ENCODE measurements around the gene CIT.
A peak's percentile ranks its signal among the peaks of the same experiment; 100 is the strongest.
"Not testable (repeated sequence)": the region's sequence is repeated elsewhere in the genome, so short reads cannot be mapped to it uniquely, and the experiment has no call there.

The CIT gene

GRCh38 chr12:119678459-119678858, 198.7 kb downstream of the CIT start:
- DNase-seq (ENCODE audit: low read depth) = no peak

GRCh38 chr12:119676573-119676972, 200.5 kb downstream of the CIT start:
- DNase-seq (ENCODE audit: low read depth) = no peak

- no peak for DNase-seq (ENCODE audit: low read depth)
These were observed 201.1 kb downstream of the CIT start for GRCh38 chr12:119676022-119676421.

GRCh38 chr12:119674560-119674959, 202.6 kb downstream of the CIT start:
- DNase-seq (ENCODE audit: low read depth) = no peak

GRCh38 chr12:119673634-119674033, 203.5 kb downstream of the CIT start:
- no peak for DNase-seq (ENCODE audit: low read depth)

DNA sequence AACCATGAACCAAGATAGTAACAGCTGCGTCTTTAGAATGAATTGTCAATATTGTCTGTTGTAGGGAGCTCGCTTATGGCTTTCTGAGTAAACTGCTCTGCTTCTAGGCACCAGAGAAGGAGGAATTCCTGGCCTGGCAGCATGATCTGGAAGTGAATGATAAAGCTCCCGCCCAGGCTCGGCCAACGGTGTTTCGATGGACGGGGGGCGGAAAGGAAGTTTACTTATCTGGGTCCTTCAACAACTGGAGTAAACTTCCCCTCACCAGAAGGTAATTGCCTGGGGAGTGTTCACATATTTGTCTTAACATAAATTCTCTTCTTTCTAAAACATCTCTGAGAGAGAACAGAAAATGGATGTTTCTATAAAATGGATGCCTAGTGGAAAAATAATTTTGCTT, 204.9 kb downstream of the CIT start:
- DNase-seq (ENCODE audit: low read depth) = no peak

DNA sequence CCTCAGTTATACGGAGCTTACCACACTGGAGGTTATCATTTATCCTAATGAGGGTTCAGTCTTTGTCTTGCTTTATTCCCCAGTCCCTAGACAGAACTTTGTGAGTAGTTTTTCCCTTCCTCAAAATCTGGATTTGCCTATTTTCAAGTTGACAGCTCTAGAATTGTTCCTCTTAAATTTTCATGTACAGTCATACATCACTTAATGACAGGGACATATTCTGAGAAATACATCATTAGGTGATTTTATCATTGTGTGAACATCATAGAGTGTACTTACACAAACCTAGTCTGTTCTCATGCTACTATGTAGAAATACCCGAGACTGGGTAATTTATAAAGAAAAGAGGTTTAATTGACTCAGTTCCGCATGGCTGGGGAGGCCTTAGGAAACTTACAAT, 206.1 kb downstream of the CIT start:
- DNase-seq (ENCODE audit: low read depth) = no peak

- no peak for DNase-seq (ENCODE audit: low read depth)
These were observed 207.2 kb downstream of the CIT start for GRCh38 chr12:119669744-119670472.

- DNase-seq (ENCODE audit: low read depth) = no peak
These were observed 208.7 kb downstream of the CIT start for GRCh38 chr12:119668324-119668841.

- peak; percentile 92 for DNase-seq (ENCODE audit: low read depth)
These were observed 209.4 kb downstream of the CIT start, which contains the start of gene PRKAB1 for GRCh38 chr12:119667577-119668323. TSS of gene PRKAB1 (plus strand) at chr12:119668133. CDS start at chr12:119668245, 112 bp downstream.

DNA sequence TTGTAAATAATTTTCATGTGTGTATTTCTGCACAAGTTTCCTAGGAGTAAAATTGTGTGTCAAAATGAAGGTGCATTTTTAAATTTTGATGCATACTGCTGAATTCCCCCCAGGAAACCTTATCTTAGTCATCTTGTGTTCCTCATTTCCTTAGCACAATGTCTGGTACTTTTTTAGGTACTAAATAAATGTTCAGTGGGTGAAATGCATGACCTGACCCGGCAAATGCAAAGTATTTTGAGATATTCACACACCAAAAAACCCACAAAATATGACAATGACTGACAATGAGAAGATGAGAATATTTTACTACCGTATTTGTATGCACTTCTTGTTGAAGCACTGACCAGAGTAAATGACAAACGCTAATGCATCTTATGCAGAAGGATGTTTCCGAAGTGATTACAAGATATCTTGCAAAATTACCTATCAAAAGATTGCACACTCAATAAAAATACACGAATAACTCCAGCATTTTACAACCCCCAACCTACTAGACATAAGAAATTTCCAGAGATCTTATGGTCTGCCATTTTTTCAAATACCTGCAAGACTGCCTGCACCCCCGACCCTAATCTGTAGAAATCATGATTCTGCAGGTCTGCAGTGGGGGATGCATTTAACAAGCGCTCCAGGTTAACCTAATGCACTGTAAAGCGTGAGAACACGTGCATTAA, 210.1 kb downstream of the CIT start:
- DNase-seq (ENCODE audit: low read depth) = no peak

DNA sequence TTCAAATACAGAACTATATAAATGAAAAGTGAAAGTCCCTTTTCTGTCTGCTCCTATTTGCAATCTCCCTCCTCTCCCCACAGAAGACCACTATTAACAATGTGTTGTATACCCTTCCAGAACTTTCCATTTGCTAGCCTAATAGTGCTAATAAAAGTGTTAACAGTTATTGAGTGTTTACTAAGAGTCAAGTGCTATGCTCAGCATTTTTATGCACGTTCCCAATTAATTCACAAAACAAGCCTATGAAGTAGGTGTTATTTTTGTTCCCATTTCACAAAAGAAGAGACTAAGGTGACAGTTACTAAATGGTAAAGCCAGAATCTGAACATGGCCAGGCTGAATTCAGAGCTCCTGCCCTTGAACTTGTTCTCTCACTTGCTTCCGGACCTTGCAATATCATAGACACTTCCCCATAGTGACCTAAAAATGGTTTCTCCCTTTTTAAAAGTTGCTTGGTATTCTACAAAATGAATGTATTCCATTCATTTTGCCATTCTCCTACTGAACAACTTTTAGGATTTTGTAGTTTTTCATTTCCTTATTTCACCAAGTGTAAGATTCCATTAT, 210.8 kb downstream of the CIT start:
- no peak for DNase-seq (ENCODE audit: low read depth)

DNA sequence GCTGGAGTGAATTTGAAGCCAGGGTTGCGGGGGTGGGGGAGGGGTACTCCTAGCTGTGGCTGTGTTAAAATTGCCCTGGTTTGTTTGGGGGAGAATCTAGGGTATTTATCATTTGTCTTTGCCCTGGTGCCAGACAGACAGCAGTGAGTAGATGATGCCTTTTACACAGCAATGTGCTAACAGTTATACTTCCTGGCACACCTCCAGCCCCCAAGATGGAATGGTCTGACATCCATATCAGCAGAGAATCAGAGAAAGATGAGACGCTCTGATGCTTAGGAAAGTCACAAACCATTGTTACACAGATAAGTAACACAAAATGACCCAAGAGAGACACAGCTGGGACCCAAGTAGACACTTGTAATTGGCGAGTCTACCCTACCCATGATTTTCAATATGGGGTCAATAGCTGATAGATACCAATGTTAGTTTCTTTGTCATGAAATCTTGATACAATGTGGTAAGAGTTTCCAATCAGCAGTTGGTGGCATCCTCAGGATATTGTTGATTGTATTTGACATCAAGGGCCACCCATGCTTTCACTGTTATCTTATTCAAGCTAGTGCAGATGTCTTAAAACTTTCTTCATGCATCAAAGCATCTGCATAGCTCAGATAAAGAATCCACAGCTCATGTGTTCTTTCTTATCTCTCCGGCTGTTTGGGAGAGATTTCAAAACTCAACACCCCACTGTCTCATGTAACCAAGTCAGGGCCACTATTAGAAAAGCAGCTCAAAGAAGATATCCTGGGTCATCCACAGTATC, 211.8 kb downstream of the CIT start:
- no peak for DNase-seq (ENCODE audit: low read depth)

DNA sequence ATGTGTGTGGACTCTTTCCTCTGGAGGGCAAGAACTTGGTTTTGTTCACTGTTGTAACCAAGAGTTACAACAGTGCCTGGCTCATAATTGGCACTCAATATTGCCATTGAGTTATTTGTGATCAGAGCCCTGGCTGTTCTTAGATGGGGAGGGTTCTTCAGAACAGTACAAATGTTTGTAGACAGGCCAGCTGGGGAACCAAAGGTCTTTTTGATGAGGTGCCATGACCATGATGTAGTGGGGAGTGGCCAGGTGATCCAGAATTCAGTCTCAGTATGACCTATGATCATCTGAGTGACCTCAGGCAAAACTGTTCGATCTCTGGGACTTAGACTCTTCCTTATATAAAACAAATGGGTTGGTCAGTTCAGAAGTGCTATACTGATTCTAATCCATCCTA, 212.5 kb downstream of the CIT start:
- no peak for DNase-seq (ENCODE audit: low read depth)

- DNase-seq (ENCODE audit: low read depth) = no peak
These were observed 215.2 kb downstream of the CIT start for GRCh38 chr12:119661882-119662281.

DNA sequence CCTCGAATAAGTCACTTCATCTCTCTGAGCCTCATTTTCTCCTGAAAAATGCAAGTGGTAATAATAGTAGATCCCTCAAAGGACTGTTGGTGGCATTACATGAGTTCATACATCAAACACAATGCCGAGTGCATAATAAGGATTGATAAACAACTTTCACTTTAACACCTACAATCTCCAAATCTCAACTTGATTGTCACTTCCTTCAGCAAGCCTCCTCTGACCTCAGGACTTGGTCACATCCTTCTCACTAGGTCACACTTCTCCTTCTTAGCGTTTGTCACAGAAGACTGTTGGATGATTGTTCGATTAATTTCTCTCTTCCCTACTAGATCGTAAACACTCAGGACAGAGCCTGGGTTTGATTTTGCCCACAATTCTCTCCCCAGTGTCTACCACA, 217.0 kb downstream of the CIT start:
- DNase-seq (ENCODE audit: low read depth) = no peak

DNA sequence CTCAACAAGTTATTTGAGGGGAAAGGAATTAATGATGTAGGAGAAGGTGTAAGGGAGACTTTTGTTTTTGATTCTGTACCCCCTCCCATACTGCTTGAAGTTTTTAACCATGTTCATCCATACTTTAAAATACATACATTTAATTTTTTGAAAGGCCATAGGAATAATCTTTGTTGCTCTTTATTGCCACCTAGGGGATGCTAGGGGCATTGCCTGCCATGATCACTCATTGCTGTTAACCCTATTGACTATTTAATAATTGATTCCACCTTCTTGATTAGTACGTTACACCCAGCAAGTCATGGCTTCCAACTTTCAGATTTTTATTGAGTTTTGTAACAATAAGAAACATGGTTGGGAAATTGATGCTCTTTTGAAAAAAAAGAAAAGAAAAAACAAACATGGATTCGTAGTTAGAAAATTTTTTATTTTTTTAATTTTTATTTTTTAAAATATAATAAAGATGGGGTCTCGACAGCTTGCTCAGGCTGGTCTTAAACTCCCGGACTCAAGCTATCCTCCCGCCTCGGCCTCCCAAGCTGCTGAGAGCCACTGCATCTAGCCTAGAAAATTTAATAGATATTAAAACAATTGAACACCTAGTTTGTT, 217.7 kb downstream of the CIT start:
- no peak for DNase-seq (ENCODE audit: low read depth)

DNA sequence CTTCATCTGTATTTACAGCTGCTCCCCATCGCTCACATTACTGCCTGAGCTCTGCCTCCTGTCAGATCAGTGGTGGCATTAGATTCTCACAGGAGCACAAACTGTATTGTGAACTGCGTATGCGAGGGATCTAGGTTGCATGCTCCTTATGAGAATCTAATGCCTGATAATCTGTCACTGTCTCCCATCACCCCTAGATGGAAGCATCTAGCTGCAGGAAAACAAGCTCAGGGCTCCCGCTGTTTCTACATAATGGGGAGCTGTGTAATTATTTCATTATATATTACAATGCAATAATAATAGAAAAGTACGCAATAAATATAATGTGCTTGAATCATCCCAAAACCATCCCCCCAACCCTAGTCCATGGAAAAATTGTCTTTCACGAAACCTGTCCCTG, 219.0 kb downstream of the CIT start:
- not testable (repeated sequence) for DNase-seq (ENCODE audit: low read depth)

- DNase-seq (ENCODE audit: low read depth) = not testable (repeated sequence)
These were observed 220.1 kb downstream of the CIT start for GRCh38 chr12:119657001-119657400.

GRCh38 chr12:119652665-119653064, 224.5 kb downstream of the CIT start:
- DNase-seq (ENCODE audit: low read depth) = no peak

DNA sequence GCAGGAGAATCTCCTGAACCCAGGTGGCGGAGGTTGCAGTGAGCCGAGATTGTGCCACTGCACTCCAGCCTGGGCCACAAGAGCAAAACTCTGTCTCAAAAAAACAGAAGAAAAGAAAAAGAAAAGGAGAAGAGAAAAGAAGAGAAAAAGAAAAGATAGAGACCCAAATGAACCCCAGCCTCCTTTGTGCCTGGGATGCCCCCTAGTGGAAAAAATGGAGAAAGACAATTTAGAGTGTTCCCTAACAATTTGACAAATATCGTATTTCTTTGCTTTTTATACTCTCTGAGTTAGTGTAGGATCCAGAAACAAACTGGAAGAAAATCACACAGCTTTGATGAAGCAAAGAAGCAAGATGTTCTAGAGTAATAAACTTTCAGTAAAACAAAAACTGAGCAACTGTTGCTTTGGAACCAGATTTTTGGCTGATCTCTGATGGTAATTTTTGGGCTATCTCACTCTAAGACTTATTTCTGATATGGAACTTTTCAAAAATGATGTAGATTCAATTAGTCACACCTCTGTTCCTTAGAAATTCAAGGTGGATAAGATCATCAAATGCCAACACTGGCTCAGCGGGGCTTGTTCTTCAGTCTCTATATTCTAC, 227.8 kb downstream of the CIT start:
- DNase-seq (ENCODE audit: low read depth) = no peak
